SW480 (cell line): ENCODE measurements around the gene PDE2A.
A peak's percentile ranks its signal among the peaks of the same experiment; 100 is the strongest.

Source experiments
- DNase-seq: peaks from one replicate; pipeline ENCODE4 v3.0.0-alpha.2; 2016; ENCODE audit warnings: low spot score

Gene PDE2A

DNA sequence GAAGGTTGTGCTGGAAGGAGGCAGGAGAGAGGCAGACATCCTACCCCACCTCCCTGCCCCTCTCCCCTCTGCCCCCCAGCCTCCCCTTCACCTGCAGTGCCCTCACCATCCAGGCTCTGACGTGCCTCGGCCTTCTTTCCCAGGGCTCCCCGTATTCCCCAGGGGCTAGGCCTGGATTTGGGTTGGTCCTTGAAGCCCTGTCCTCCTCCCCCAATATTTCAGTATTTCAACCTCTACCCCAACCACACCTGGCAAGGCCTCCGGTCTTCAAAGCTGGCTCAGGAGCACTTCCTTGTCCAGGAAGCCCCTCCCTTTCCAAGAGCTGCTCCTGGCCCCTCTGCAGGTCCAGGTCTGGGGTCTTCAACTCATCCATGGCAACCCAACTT, 8.6 kb upstream of the PDE2A start:
- no peak for DNase-seq

DNA sequence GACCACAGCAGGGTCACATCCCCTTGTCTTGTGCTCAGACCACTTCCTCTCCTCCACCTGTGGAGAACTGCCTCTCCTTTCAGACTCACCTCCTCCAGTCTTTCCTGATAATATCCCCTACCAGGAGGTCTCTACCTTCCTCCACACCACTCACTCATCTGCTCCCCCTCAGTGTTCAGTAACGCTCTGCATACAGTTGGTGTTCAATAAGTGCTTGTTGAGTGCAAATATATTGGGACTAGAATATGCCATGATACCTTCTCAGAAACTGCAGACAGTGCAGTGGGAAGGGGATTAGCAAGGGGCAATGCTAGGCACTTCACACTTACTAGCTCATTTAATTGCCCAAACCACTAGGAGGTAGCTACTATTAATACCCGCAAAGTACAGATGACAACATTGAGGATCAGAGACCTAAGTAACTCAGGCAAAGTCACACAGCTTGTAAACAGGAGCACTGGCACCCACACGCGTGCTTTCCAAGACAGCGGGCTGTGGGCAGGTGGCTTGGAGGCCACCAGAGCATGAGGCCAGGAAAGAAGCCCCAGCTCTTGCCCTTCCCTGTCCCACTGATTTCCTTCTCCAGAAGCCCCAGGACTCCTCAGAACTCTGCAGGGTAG, 8.1 kb upstream of the PDE2A start:
- DNase-seq: no peak

DNA sequence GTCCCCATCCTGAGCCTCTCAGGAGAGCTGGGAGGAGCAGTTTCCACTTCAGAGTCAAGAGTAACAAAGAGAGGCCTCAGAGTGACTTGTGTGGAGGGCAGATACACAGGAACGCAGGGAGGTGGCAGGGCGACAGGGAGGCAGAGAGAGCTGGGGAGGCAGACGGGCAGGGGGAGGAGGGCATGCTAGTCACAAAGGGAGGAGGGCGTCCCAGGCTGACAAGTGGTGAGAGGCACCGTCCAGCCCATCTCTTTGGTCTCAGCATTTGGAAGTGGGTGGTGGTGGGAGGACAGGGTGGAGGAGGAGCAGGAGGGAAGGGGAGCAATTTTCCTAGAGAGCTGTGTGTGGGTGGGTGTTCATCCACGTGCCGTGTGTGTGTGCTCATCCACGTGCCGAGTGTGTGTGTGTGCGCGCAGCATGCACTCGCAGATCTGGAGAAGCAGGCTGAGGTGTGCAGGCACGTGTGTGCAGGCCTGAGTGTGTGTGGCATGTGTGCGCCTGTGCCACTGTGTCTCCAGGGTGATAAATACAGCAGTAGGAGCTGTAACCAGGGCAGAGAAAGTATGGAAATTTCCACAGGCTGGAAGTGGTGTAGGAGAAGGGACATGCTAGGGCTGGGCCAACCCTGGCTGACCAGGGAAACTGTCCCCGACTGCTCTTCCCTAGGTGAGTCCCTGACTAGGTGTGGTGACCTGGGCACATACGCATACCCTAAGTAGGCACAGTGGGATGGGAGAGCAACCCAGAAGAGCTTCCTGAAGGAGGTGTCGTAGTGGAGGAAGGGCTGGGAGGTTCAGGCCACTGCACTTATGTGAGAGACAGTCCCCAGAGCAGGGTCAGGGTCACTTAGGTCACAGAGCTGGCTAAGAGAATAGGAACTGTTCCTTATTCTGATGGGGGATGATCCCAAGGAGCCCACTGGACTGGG, 7.3 kb upstream of the PDE2A start:
- peak; percentile 37 for DNase-seq

- no peak for DNase-seq
These were observed 6.5 kb upstream of the PDE2A start for GRCh38 chr11:72680624-72681158.

- no peak for DNase-seq
These were observed 5.6 kb upstream of the PDE2A start for GRCh38 chr11:72679869-72680268.

DNA sequence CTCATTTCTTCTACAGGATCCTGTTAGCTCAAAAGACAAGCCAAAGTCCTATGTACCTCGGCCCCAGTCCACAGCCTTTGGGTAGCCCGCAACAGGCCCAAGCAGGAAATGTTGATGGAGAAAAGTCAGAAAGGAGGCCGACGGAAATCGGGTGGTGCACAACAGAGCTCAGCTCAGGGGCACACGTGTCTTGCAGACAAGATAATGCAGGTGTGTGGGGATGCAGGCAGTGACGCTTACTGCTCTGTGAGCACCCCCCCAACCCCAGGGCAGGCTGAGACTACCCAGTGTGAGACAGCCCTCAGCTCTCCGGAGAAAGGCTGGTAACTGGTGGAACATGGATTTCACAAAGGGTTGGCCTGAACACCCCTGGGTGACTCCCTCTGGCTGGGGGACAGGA, 4.3 kb upstream of the PDE2A start:
- no peak for DNase-seq

GRCh38 chr11:72676861-72677341, 2.7 kb upstream of the PDE2A start:
- DNase-seq: peak; percentile 40

DNA sequence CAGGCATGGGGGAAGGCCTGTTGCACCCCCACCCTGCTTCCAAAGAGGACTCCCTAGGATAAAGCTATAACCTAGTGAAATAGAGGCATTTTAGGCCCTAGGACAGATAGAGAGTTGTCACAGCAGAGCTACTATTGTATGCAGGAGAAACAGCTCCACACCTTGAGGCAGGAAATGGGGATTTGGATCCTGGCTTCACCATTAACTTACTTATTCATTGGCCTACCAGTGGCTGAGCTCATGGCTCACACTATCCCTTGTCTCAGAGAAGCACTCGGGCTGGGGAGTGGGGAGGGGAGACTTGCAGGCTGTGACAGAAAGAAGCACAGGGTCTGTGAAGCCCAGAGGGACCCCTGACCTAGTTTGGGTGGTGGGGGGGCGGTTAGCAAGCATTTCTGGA, 999 bp upstream of the PDE2A start:
- no peak for DNase-seq

DNA sequence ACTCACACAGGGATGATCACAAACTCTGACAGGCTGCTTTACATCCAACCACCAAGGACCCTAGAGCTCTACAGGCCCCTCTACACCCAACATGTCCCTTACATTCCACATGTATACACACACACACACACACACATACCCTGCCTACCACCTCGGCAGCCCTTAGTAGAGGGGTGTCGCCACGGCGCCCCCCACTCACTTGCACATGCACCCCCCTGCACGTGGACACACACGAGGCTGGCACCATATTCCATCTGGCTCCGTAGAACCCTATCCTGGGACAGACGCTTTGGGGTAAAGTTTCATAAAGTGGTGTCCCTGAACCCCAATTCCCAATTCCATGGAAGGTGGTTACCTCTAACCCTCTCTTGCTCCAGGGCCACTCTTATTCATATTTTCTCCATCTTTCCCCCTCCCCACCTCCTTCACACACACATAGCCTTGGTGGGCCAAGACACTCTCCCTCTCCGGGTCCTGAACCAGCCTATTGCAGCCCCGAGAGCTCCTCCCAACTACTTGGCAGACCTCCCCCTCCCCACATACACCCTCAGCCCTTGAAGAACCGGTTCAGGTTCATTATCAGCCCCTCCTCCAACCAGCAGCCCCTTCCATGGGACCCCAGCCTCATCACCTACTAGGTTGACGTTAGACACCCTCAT, 809 bp downstream of the PDE2A start:
- DNase-seq: no peak

- no peak for DNase-seq
These were observed 1.5 kb downstream of the PDE2A start for GRCh38 chr11:72672597-72673238.

- no peak for DNase-seq
These were observed 2.8 kb downstream of the PDE2A start for GRCh38 chr11:72671152-72672099.

DNA sequence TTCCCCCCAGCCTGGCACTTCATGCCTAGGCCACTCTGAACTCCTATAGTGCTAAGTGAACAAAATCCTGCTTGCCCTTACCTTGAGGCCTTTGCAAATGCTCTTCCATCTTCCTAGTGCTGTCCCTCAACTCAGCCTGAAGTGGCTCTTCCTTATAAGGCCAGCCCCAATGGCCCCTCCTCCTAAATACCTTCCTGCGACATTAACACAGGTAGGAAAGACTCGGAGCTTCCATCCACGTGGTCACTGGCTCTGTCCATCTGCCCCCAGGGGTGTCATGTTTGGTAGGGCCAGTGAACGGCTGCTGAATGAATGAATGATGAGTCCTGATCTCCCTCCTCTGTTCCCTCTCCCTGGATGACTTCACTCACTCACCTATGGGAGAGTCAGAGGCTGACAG, 4.2 kb downstream of the PDE2A start:
- no peak for DNase-seq

- no peak for DNase-seq
These were observed 4.7 kb downstream of the PDE2A start for GRCh38 chr11:72669527-72669926.

DNA sequence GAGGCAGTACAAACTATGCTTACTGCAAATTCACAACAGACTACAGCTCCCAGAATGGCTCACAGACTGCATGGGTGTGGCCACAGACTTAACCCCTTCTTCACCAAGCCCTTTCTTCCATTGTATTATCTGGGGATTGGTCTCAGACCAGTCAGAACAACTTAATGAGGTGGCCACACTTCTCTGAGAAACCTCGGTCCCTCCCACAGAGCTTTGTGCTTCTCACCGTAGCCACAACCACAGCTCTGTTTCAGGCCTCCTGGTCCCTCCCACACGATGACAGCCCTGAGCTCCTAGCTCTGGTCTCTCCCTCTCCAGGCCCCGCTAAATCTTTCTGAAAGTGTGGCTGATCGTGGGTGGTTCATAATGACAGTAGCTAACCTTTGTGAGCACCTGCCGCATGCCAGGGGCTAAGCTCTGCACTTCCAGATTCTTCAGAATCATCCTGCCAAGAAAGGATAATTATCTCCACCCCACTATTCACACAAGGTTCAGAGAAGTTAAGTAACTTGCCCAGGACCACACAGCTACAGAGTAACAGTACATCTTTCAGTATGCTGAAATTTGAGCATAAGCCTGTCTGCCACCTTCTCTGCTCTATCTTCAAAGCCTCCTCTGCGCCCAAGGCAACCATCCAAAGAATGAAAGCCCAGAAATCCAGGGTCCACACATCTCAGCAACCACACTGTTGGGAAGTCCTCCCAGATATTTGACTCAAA, 5.4 kb downstream of the PDE2A start:
- peak; percentile 76 for DNase-seq

DNA sequence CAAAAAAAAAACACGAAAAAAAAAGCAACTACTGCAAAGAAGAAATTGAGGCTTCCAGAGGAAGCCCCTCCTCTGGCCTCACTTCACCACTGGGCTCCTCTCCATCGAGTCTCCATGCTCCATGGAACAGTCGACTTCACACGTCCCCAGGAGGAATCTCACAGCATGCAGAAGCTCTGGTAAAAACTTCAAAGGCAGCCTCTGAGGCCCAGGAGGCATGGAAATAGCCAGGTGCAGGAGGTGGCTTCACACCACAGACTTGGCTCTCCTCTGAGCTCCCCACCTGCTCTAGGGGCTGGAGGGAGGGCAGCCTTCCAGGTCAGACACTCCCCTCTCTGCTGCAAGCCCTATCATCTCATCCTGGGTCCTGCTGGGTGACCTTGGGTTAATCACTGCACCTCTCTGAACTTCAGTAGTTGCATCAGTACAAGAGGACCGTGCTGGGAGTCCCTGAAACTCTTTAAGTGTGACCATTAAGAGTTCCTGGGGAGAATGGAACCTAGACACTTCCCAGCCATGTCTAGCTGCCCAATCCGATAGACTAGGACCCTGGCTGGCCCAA, 8.2 kb downstream of the PDE2A start:
- no peak for DNase-seq

- no peak for DNase-seq
These were observed 12.2 kb downstream of the PDE2A start for GRCh38 chr11:72662036-72662435.

DNA sequence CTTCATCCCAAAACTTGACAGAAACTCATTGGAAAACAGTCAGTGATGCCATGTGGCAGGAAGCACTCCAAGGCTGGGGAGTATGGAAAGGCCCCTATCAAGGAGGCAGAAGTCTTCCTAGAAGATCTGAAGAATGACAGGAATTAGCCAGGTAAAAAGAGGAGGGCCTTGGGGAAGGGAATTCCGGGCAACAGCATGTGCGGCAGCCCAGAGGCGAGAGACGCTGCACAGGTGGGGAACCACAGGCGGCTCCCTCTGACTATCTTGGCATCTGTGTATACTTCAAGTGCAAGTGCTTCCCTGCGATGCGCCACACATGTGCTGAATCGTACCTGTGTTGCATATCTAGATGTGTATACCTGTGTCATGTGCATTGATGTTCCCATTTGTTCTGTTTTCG, 12.7 kb downstream of the PDE2A start:
- no peak for DNase-seq

- DNase-seq: no peak
These were observed 15.1 kb downstream of the PDE2A start for GRCh38 chr11:72658989-72659640.

GRCh38 chr11:72657411-72658100, 16.7 kb downstream of the PDE2A start:
- DNase-seq: no peak
